Bronchial epithelial cell (primary cell): ENCODE data around the gene GPR34. TPM values are rescaled to one million over a fixed set of nuclear protein-coding genes. Genes with fewer than 3 reads are reported as not detected.
"Not testable (repeated sequence)": the region's sequence is repeated elsewhere in the genome, so short reads cannot be mapped to it uniquely, and the experiment has no call there.

Experiments
- DNase-seq: peaks from one replicate; pipeline ENCODE4 v3.0.0-alpha.2; 2010; ENCODE audit warnings: low read depth
- FAIRE-seq: peaks from 2 replicates; lab custom pipeline; 2011; peaks lifted over from hg19 to GRCh38; lab: Jason Lieb, UNC
- H3K27me3 ChIP-seq: 2 replicates; pipeline ENCODE4 v1.5.1; 2011; ENCODE audit warnings: low read length; ENCODE audit not compliant: control insufficient read depth, insufficient read depth
- H3K36me3 ChIP-seq: 2 replicates; pipeline ENCODE4 v1.5.1; 2011; ENCODE audit warnings: low read length; ENCODE audit not compliant: control insufficient read depth, insufficient read depth
- H3K4me3 ChIP-seq: 2 replicates; pipeline ENCODE4 v1.5.1; 2011; ENCODE audit warnings: mild to moderate bottlenecking, low read depth, low read length, control low read depth
- total RNA-seq: library from RNA; depleted of rRNA; stranded (reverse); fragments of >200 nt; gene quantifications from 2 replicates; pipeline ENCODE4 v1.2.1, GENCODE V29; 2014
- TF ChIP-seq, protein P1 (sequence below): IDR thresholded peaks from 2 replicates; pipeline ENCODE4 v1.5.1; 2011; ENCODE audit warnings: mild to moderate bottlenecking, moderate library complexity, low read length, control low read depth, inconsistent platforms; ENCODE audit not compliant: insufficient read depth, severe bottlenecking

The GPR34 gene, protein sequence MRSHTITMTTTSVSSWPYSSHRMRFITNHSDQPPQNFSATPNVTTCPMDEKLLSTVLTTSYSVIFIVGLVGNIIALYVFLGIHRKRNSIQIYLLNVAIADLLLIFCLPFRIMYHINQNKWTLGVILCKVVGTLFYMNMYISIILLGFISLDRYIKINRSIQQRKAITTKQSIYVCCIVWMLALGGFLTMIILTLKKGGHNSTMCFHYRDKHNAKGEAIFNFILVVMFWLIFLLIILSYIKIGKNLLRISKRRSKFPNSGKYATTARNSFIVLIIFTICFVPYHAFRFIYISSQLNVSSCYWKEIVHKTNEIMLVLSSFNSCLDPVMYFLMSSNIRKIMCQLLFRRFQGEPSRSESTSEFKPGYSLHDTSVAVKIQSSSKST
- not detected in 2 replicates for total RNA-seq

DNA sequence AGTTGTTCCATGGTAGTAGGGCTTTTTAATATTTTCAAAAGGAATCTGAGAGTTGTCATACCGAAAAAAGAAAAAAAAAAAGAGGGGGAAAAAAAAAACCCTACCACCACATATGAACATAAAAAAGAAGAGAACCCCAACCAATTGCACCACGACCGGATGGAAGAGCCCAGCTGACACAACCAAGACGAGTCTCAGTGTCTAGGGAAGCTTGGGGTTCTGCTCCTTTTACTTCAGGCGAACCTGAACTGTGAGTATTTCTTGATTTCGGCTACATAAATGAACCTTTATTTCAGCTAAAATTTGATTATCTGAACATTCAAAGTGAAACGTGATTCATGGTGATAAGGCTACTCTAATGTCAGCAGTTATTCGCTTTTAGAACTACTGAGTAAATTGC lies at the start of gene GPR34:
Gene GPR34, plus strand, starts transcription at position 139 of the 400 bp plus-strand sequence. CDS start 6,661 bp downstream, outside the sequence.
- FAIRE-seq (no peak), DNase-seq (no peak)
- Histone ChIP-seq H3K36me3 (no peaks in the 10 kb centered on the region), H3K4me3 (no peak within 1 kb of the TSS), H3K27me3 (no peaks in the 10 kb centered on the region)
- TF ChIP-seq, protein P1, sequence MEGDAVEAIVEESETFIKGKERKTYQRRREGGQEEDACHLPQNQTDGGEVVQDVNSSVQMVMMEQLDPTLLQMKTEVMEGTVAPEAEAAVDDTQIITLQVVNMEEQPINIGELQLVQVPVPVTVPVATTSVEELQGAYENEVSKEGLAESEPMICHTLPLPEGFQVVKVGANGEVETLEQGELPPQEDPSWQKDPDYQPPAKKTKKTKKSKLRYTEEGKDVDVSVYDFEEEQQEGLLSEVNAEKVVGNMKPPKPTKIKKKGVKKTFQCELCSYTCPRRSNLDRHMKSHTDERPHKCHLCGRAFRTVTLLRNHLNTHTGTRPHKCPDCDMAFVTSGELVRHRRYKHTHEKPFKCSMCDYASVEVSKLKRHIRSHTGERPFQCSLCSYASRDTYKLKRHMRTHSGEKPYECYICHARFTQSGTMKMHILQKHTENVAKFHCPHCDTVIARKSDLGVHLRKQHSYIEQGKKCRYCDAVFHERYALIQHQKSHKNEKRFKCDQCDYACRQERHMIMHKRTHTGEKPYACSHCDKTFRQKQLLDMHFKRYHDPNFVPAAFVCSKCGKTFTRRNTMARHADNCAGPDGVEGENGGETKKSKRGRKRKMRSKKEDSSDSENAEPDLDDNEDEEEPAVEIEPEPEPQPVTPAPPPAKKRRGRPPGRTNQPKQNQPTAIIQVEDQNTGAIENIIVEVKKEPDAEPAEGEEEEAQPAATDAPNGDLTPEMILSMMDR = no peak

DNA sequence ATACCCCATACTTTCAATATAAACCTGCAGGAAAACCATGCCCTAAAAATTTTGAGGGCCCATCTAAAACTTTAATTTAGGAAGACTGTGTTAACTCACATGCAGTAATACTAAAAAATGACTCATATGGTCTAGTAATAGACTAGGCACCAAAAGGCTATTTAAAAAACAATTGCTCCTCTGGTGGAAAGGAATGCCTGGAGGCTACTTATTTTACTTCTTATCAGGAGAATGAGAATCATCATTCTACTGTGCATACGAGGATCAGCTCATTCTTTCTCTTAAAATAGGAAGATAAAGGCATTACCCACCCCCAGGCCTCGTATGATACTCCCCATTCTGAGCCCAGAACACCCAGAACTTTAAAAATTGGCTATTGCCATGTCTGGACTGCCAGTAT lies 42.6 kb upstream of the GPR34 start:
- not testable (repeated sequence) for H3K36me3 ChIP-seq, H3K4me3 ChIP-seq, H3K27me3 ChIP-seq, DNase-seq, FAIRE-seq

GRCh38 chrX:41653125-41653524 lies 35.6 kb upstream of the GPR34 start:
- H3K27me3 ChIP-seq = no peaks in the 10 kb centered on the region
- TF ChIP-seq, protein P1 = no peak
- no peak overlapping the region for H3K4me3 ChIP-seq
- no peaks in the 10 kb centered on the region for H3K36me3 ChIP-seq
- DNase-seq (no peak), FAIRE-seq (no peak)

DNA sequence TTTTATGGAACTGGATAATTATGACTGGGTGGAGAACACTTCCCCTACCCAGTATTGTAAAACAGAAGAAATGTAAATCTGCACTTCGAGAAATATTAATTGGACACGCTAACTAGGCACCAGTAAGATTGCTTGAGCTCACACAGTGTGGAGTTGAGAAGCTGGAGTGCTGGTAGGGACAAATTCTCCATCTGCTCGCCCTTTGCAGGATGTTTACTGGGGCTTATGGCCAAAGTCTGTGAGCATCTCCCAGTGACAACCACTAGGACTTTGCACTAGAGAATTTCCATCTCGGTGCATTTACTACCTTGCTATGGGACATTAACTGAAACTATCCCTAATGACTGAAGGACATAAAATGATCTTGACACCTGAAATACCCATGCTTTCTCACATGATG lies 33.7 kb upstream of the GPR34 start:
- Histone ChIP-seq H3K27me3 (no peaks in the 10 kb centered on the region), H3K36me3 (no peaks in the 10 kb centered on the region), H3K4me3 (no peak overlapping the region)
- FAIRE-seq (no peak), DNase-seq (no peak)
- TF ChIP-seq, protein P1 = no peak

DNA sequence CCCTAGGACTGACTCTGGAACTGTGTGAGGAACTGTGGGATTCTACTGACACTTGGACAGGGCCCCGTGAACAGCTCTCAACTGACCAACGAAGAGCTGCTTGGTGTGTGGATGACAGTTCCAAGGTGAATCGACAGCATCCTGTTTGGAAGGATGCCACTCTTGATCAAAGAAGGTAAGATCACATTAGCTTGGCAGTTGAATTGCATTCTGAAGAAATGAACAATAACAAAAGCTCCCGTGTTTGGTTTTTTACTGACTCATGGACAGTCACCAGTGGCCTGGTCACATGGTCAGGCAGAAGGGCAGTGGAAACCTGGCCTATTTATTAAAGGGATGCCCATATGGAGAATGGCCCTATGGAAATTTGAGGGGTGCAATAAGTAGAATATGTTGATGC lies 33.1 kb upstream of the GPR34 start:
- FAIRE-seq (no peak), DNase-seq (peak; percentile 60)
- Histone ChIP-seq H3K27me3 (no peaks in the 10 kb centered on the region), H3K4me3 (no peak overlapping the region), H3K36me3 (no peaks in the 10 kb centered on the region)
- TF ChIP-seq, protein P1 = no peak

DNA sequence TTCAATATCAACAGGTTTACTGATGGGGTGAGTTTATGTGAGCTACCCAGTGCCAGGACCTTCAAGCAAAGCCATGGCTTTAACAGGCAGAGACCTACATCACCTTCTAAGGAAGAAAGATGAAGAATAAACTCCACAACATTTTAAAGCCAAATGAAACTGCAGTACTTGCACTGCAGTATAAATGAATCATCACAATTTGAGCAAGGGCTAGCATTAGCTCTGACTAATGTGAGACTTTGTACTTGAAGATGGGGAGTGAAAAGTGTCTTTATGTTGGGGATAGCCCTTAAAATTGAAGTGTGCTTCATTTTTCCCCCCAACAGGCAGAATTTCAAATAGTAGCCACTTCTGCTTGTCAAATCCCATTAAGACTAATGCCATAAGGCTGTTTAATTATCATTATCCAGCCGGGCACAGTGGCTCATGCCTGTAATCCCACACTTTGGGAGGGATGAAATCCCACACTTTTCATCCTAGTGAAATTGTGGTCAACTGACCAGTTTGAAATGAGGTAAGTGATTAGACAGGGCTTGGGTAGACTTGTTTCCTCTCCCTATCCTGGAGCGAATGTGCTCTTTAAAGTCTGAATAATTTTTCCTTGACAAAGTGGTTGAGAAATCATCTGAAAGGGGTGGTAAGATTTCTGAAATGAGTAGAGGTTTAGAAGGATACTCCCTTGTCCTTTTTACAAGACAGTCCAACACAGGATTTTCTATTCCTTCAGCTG lies 27.2 kb upstream of the GPR34 start:
- TF ChIP-seq, protein P1 = no peak
- Histone ChIP-seq H3K36me3 (no peaks in the 10 kb centered on the region), H3K27me3 (no peaks in the 10 kb centered on the region), H3K4me3 (no peak overlapping the region)
- FAIRE-seq = no peak
- peak; percentile 17 for DNase-seq
